Neural cell (in vitro differentiated cells): ENCODE measurements around the gene SLC2A13. TPM values are rescaled to one million over a fixed set of nuclear protein-coding genes. Genes with fewer than 3 reads are reported as not detected.

Source experiments
- H2AFZ ChIP-seq: fragments of 200-600, 300-800 bp; sonication (generic), shearing (Covaris generic); 2 replicates; pipeline ENCODE4 v1.6.0; 2014; ENCODE audit warnings: low read depth, mild to moderate bottlenecking, antibody characterized with exemption, low read length, moderate library complexity
- H3F3A ChIP-seq: fragments of 200-600 bp; shearing (Covaris generic); 2 replicates; pipeline ENCODE4 v1.6.1; 2016; ENCODE audit warnings: mild to moderate bottlenecking, moderate library complexity, mixed read lengths, antibody characterized with exemption, low read length; ENCODE audit not compliant: insufficient read depth, poor library complexity, severe bottlenecking
- H3K27ac ChIP-seq: fragments of 200-600, 300-800 bp; sonication (generic), shearing (Covaris generic); 2 replicates; pipeline ENCODE4 v1.5.1; 2014; ENCODE audit warnings: mild to moderate bottlenecking, low read length, moderate library complexity
- H3K27me3 ChIP-seq: fragments of 300-800, 200-600 bp; sonication (generic), shearing (Covaris generic); 2 replicates; pipeline ENCODE4 v1.6.0; 2014; ENCODE audit warnings: mild to moderate bottlenecking, low read depth, low read length, moderate library complexity; ENCODE audit not compliant: insufficient read depth
- H3K36me3 ChIP-seq: fragments of 300-800, 200-600 bp; sonication (generic), shearing (Covaris generic); 2 replicates; pipeline ENCODE4 v1.5.1; 2014; ENCODE audit warnings: mild to moderate bottlenecking, antibody characterized with exemption, low read length, moderate library complexity; ENCODE audit not compliant: insufficient read depth
- H3K4me2 ChIP-seq: fragments of 300-800, 200-600 bp; sonication (generic), shearing (Covaris generic); 2 replicates; pipeline ENCODE4 v1.6.0; 2014; ENCODE audit warnings: mild to moderate bottlenecking, low read length
- H3K4me3 ChIP-seq: fragments of 300-800, 200-600 bp; sonication (generic), shearing (Covaris generic); 2 replicates; pipeline ENCODE4 v1.5.1; 2014; ENCODE audit warnings: mild to moderate bottlenecking, low read length, moderate library complexity
- H3K79me2 ChIP-seq: fragments of 200-600 bp; shearing (Covaris generic); replicated peaks from 2 replicates; pipeline ENCODE4 v1.6.0; 2014; ENCODE audit warnings: mild to moderate bottlenecking, low read length, moderate library complexity; ENCODE audit not compliant: insufficient read depth
- H3K9ac ChIP-seq: fragments of 300-800, 200-600 bp; sonication (generic), shearing (Covaris generic); 2 replicates; pipeline ENCODE4 v1.6.1; 2016; ENCODE audit warnings: mild to moderate bottlenecking, low read length, mixed read lengths
- H3K9me2 ChIP-seq: fragments of 200-600 bp; shearing (Covaris generic); 2 replicates; pipeline ENCODE4 v1.6.1; 2016; ENCODE audit warnings: mild to moderate bottlenecking, low read length, mixed read lengths; ENCODE audit not compliant: insufficient read depth
- H3K9me3 ChIP-seq: fragments of 200-600, 300-800 bp; sonication (generic), shearing (Covaris generic); 2 replicates; pipeline ENCODE4 v1.6.1; 2016; ENCODE audit warnings: mild to moderate bottlenecking, mixed run types, low read length, moderate library complexity, mixed read lengths
- H4K20me1 ChIP-seq: fragments of 200-600 bp; shearing (Covaris generic); 2 replicates; pipeline ENCODE4 v1.6.1; 2016; ENCODE audit warnings: mild to moderate bottlenecking, mixed run types; ENCODE audit not compliant: insufficient read depth
- CTCF ChIP-seq: fragments of 450-650 bp; IDR thresholded peaks from 2 replicates; pipeline ENCODE4 v1.5.1; 2014; ENCODE audit warnings: antibody characterized with exemption, mild to moderate bottlenecking, moderate library complexity; ENCODE audit not compliant: poor library complexity, severe bottlenecking
- EP300 ChIP-seq: fragments of 450-650 bp; conservative IDR thresholded peaks from 2 replicates; pipeline ENCODE4 v1.6.1; 2014; ENCODE audit warnings: antibody characterized with exemption, mild to moderate bottlenecking, moderate library complexity; ENCODE audit not compliant: poor library complexity, severe bottlenecking
- EZH2 ChIP-seq: fragments of 200-600, 300-800 bp; shearing (Covaris generic), sonication (generic); IDR thresholded peaks from 2 replicates; pipeline ENCODE4 v1.6.1; 2014; ENCODE audit warnings: antibody characterized with exemption, low read length, borderline replicate concordance, mild to moderate bottlenecking; ENCODE audit not compliant: insufficient read depth, poor library complexity, severe bottlenecking
- MXI1 ChIP-seq: fragments of 450-650 bp; conservative IDR thresholded peaks from 2 replicates; pipeline ENCODE4 v1.6.1; 2014; ENCODE audit warnings: antibody characterized with exemption, mild to moderate bottlenecking; ENCODE audit not compliant: poor library complexity, severe bottlenecking
- POLR2AphosphoS5 ChIP-seq: IDR thresholded peaks from 2 replicates; pipeline ENCODE4 v1.6.1; 2012
- RAD21 ChIP-seq: fragments of 450-650 bp; conservative IDR thresholded peaks from 2 replicates; pipeline ENCODE4 v1.6.1; 2014; ENCODE audit warnings: antibody characterized with exemption, mild to moderate bottlenecking, moderate library complexity
- REST ChIP-seq: IDR thresholded peaks from 2 replicates; pipeline ENCODE4 v1.6.1; 2012; ENCODE audit warnings: borderline replicate concordance
- SMC3 ChIP-seq: fragments of 450-650 bp; conservative IDR thresholded peaks from 2 replicates; pipeline ENCODE4 v1.6.1; 2014; ENCODE audit warnings: antibody characterized with exemption, mild to moderate bottlenecking, moderate library complexity; ENCODE audit not compliant: poor library complexity
- TAF1 ChIP-seq: IDR thresholded peaks from 2 replicates; pipeline ENCODE4 v1.6.1; 2012; ENCODE audit warnings: low read depth
- polyA plus RNA-seq: library from polyadenylated mRNA; depleted of rRNA; stranded (reverse); fragments of >200 nt; gene quantifications from 2 replicates; pipeline ENCODE4 v1.2.3, GENCODE V29; 2014

SLC2A13 gene
- polyA plus RNA-seq, 1 donor from 2014 or later: 10.7 TPM

- no peak overlapping the region for H3K4me2 ChIP-seq
- H3K27me3 ChIP-seq: no peaks in the 10 kb centered on the region
- H3K4me3 ChIP-seq: no peak overlapping the region
- H3K79me2 ChIP-seq: no peaks in the 10 kb centered on the region
- no peak overlapping the region for H3K9ac ChIP-seq
- no peaks in the 10 kb centered on the region for H4K20me1 ChIP-seq
- TF ChIP-seq EP300 (no peak), MXI1 (no peak), SMC3 (no peak), RAD21 (no peak), TAF1 (no peak), CTCF (no peak), POLR2AphosphoS5 (no peak), EZH2 (no peak), REST (no peak)
- no peak overlapping the region for H2AFZ ChIP-seq
- no peaks in the 10 kb centered on the region for H3K36me3 ChIP-seq
- no peaks in the 10 kb centered on the region for H3K9me3 ChIP-seq
- H3K9me2 ChIP-seq: no peaks in the 10 kb centered on the region
- H3K27ac ChIP-seq: no peak overlapping the region
- no peaks in the 10 kb centered on the region for H3F3A ChIP-seq
Observed at GRCh38 chr12:40017488-40017887, 88.4 kb downstream of the SLC2A13 start.

- TF ChIP-seq TAF1 (no peak), RAD21 (no peak), MXI1 (no peak), REST (no peak), EZH2 (no peak), SMC3 (no peak), POLR2AphosphoS5 (no peak), CTCF (no peak), EP300 (no peak)
- H3K36me3 ChIP-seq: no peaks in the 10 kb centered on the region
- no peaks in the 10 kb centered on the region for H3K9me2 ChIP-seq
- no peak overlapping the region for H3K4me3 ChIP-seq
- no peaks in the 10 kb centered on the region for H4K20me1 ChIP-seq
- H3K27me3 ChIP-seq: no peaks in the 10 kb centered on the region
- H3K79me2 ChIP-seq: no peaks in the 10 kb centered on the region
- no peak overlapping the region for H3K4me2 ChIP-seq
- H3K27ac ChIP-seq: no peak overlapping the region
- no peak overlapping the region for H2AFZ ChIP-seq
- H3F3A ChIP-seq: no peaks in the 10 kb centered on the region
- no peak overlapping the region for H3K9ac ChIP-seq
- H3K9me3 ChIP-seq: no peaks in the 10 kb centered on the region
Observed at GRCh38 chr12:40016980-40017379, 88.9 kb downstream of the SLC2A13 start.
